NT2/D1 (cell line): ENCODE data around the gene EPHA4.

Experiments
- SUZ12 ChIP-seq: IDR thresholded peaks from 2 replicates; pipeline ENCODE4 v1.6.1; 2011; ENCODE audit not compliant: insufficient read length, insufficient read depth; ENCODE audit errors: extremely low read depth
- YY1 ChIP-seq: IDR thresholded peaks from 2 replicates; pipeline ENCODE4 v1.6.1; 2011; ENCODE audit not compliant: insufficient read length, insufficient read depth

DNA sequence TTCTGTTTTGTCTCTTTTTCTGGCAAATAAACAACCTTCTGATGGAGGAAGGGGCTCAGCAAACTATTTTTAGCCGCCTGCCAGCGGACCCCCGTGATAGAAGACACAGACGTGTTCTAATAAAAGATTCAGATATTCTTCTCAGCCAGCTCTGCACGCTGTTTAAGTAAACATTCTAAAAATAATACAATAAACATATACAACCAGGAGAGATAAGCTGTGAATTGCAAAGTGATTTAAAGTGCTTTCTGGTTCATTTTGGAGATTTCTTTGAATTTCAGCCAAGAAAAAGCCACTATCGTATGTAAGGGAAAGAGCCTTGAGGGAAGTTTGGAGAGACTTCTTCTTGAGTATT, 201.3 kb downstream of the EPHA4 start:
- TF ChIP-seq SUZ12 (no peak), YY1 (no peak)
